Heart left ventricle (tissue), 13 donors: Measurements from ENCODE around the gene TXNDC16.

Source experiments
- POLR2A ChIP-seq, 2 donors: fragments of 450-650 bp; IDR thresholded peaks; one replicate each; pipeline ENCODE4 v1.6.1; 2017; ENCODE audit warnings: antibody characterized with exemption in 2 of 2, mild to moderate bottlenecking in 2 of 2, moderate library complexity in 2 of 2
- TF ChIP-seq, protein P1 (sequence below), 12 donors: fragments of 200-600 bp; sonication (generic) in 4 of 12; IDR thresholded peaks; one replicate each; pipeline versions ENCODE4 v1.5.0 to v1.8.0; 2018 to 2022; ENCODE audit warnings: antibody characterized with exemption in 12 of 12, mild to moderate bottlenecking in 5 of 12
- donor health status: ischemic (EF 13 %, LVEDD 7.1; RV severe dilation, severe dysfunction).
- donor health status: DM: no; HTN: yes; CAD: no.
- donor health status: DM: no; HTN: no; CAD: no.
- donor health status: ischemic (EF 25% LVEDD 6.9; RV normal size, moderate dysfunction).
- donor health status: ischemic (EF 25% LVEDD 5.7; RV mildly dilated, moderate dysfunction).
- donor health status: ischemic (EF 35%, LVEDD 5.7; RV mildly dilated, moderate dysfunction).
- donor health status: nonischemic (EF 11% LVEDD 7.7; RV severe dilation, severe dysfunction).
- donor health status: DM: yes; HTN: yes; CAD: no.
- donor health status: PGD.
- donor health status: ischemic (EF 29% LVEDD 5.4; RV normal size, mild dysfunction).
- donor health status: nonischemic (EF 23%, LVEDD 6.1; RV moderate dilation, normal function).

DNA sequence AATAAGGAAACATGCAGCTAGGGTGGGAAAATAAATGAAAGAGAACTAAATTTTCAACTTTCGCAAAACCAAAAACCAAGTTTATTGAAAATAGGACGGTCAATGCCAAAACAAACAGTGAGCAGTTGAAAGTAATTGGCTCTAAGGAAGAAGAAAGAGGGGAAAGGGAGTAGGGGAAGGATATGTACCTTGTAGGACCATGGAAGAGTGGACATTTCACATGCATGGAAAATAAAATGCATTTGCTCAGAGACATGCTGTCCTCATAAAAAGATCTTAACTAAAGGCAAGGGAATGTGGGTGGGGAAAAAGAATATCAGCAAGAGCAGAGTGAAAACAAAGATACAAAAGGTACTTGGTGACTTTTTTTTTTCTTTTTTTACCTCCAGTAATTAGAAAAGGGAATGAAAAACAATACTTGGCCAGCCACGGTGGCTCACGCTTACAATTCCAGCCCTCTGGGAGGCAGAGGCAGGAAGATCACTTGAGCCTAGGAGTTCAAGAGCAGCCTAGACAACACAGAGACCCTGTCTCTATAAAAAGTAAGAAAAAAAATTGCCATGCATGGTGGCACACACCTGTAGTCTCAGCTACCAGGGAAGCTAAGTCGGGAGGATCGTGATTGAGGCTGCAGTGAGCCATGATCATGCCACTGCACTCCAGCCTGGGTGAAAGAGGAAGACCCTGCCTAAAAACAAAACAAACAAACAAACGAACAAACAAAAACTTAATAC, 6.6 kb downstream of the TXNDC16 start:
- no peak for TF ChIP-seq POLR2A (IDR thresholded peaks at IDR 0.05)
- TF ChIP-seq, protein P1, sequence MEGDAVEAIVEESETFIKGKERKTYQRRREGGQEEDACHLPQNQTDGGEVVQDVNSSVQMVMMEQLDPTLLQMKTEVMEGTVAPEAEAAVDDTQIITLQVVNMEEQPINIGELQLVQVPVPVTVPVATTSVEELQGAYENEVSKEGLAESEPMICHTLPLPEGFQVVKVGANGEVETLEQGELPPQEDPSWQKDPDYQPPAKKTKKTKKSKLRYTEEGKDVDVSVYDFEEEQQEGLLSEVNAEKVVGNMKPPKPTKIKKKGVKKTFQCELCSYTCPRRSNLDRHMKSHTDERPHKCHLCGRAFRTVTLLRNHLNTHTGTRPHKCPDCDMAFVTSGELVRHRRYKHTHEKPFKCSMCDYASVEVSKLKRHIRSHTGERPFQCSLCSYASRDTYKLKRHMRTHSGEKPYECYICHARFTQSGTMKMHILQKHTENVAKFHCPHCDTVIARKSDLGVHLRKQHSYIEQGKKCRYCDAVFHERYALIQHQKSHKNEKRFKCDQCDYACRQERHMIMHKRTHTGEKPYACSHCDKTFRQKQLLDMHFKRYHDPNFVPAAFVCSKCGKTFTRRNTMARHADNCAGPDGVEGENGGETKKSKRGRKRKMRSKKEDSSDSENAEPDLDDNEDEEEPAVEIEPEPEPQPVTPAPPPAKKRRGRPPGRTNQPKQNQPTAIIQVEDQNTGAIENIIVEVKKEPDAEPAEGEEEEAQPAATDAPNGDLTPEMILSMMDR (IDR thresholded peaks at IDR 0.05), result no peak
